Parathyroid adenoma (tissue), 2 donors: ENCODE results near the gene EXD3.

Experiments
- H2AFZ ChIP-seq: fragments of 300-600 bp; sonication (generic); one replicate; pipeline ENCODE4 v1.7.0; 2017; ENCODE audit warnings: antibody characterized with exemption, mild to moderate bottlenecking
- H3K27ac ChIP-seq: fragments of 300-600 bp; sonication (generic); one replicate; pipeline ENCODE4 v1.7.0; 2017
- H3K27me3 ChIP-seq: fragments of 300-600 bp; sonication (generic); one replicate; pipeline ENCODE4 v1.7.0; 2017; ENCODE audit warnings: low read length; ENCODE audit not compliant: control insufficient read depth, insufficient read depth
- H3K36me3 ChIP-seq: fragments of 300-600 bp; sonication (generic); one replicate; pipeline ENCODE4 v1.7.0; 2017; ENCODE audit warnings: low read length; ENCODE audit not compliant: control insufficient read depth, insufficient read depth
- H3K4me1 ChIP-seq: fragments of 300-600 bp; sonication (generic); one replicate; pipeline ENCODE4 v1.7.0; 2017; ENCODE audit warnings: control low read depth
- H3K4me2 ChIP-seq: fragments of 300-600 bp; sonication (generic); one replicate; pipeline ENCODE4 v1.7.0; 2017; ENCODE audit warnings: low read length
- H3K4me3 ChIP-seq: fragments of 300-600 bp; sonication (generic); one replicate; pipeline ENCODE4 v1.7.0; 2017; ENCODE audit warnings: low read depth, low read length
- H3K79me2 ChIP-seq: fragments of 300-600 bp; sonication (generic); one replicate; pipeline ENCODE4 v1.7.0; 2017; ENCODE audit warnings: control low read depth
- H3K9ac ChIP-seq: fragments of 300-600 bp; sonication (generic); one replicate; pipeline ENCODE4 v1.7.0; 2017; ENCODE audit warnings: mild to moderate bottlenecking
- H3K9me3 ChIP-seq: fragments of 300-600 bp; sonication (generic); one replicate; pipeline ENCODE4 v1.7.0; 2017; ENCODE audit warnings: low read length; ENCODE audit not compliant: control insufficient read depth
- TF ChIP-seq, protein P1 (sequence below): fragments of 300-600 bp; sonication (generic); IDR thresholded peaks from one replicate; pipeline ENCODE4 v1.7.0; 2017; ENCODE audit warnings: antibody characterized with exemption, mild to moderate bottlenecking
- donor health status: primary hyperparathyroidism.

EXD3 gene

DNA sequence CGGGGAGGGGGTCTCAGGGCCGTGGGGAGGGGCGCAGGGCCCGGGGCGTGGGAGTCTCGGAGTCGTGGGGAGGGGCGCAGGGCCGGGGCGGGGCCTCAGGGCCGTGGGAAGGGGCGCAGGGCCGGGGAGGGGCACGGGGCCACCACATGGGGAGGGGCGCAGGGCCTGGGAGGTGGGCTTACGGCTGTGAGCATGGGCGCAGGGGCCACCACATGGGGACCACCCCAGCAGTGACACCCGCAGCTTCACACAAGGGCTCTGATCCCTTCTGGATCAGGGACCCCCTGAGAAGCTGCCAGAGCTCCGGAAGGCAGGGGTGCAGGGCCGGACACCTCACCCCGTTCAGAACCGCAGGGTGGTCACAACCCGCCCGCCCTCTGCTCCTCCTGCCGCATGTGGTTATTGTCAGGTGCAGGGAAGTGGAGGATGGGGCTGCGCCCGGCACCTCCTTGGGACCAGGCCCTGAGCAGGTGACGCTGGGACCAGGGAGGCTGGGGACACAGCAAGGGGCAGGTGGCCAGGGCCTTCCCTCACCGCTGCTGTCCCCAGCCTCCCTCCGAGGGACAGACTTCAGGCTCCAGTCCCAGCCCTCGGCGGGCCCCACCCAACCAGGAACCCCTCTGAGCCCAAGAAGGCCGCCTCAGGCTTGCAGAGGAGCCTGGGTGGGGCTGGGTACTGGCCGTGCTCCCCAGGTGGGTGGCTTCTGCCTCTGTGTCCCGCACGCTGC is 53.7 kb downstream of the EXD3 start:
- Histone ChIP-seq H3K4me1 (no peaks in the 10 kb centered on the region), H3K79me2 (no peaks in the 10 kb centered on the region), H3K9ac (no peak overlapping the region), H3K27me3 (no peaks in the 10 kb centered on the region), H3K4me2 (no peak overlapping the region), H3K27ac (no peak overlapping the region), H2AFZ (no peak overlapping the region), H3K36me3 (no peaks in the 10 kb centered on the region), H3K4me3 (no peak overlapping the region), H3K9me3 (no peaks in the 10 kb centered on the region)
- TF ChIP-seq, protein P1, sequence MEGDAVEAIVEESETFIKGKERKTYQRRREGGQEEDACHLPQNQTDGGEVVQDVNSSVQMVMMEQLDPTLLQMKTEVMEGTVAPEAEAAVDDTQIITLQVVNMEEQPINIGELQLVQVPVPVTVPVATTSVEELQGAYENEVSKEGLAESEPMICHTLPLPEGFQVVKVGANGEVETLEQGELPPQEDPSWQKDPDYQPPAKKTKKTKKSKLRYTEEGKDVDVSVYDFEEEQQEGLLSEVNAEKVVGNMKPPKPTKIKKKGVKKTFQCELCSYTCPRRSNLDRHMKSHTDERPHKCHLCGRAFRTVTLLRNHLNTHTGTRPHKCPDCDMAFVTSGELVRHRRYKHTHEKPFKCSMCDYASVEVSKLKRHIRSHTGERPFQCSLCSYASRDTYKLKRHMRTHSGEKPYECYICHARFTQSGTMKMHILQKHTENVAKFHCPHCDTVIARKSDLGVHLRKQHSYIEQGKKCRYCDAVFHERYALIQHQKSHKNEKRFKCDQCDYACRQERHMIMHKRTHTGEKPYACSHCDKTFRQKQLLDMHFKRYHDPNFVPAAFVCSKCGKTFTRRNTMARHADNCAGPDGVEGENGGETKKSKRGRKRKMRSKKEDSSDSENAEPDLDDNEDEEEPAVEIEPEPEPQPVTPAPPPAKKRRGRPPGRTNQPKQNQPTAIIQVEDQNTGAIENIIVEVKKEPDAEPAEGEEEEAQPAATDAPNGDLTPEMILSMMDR, result no peak

DNA sequence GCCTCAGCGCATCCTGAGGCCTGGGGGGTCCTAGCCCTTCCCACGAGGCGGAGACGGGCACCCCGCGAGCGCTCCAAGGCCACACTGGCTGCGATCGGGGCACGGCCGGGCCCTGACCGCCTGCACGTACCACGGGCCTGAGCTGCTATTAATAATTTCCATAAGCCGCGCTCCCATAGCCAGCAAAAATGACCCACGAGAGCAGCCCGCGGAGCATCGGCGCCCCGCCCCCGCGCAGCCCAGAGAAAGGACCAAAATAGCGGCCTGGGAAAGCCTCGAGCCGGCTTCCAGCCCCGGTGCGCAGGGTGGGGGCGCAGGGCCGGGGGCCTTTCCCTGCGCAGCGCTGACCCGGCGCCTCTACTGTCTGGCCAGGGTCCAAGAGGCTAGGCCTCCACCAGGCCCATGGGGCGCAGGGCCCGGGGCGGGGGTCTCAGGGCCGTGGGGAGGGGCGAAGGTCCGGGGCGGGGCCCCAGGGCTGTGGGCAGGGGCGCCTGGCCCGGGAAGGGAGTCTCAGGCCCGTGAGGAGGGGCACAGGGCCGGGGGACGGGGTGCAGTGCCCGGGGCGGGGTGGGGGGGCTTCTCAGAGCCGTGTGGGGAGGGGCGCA is 54.4 kb downstream of the EXD3 start:
- no peaks in the 10 kb centered on the region for H3K79me2 ChIP-seq
- H3K9ac ChIP-seq, result no peak overlapping the region
- H3K4me3 ChIP-seq, result no peak overlapping the region
- TF ChIP-seq, protein P1, result no peak
- H3K27me3 ChIP-seq, result no peaks in the 10 kb centered on the region
- no peaks in the 10 kb centered on the region for H3K36me3 ChIP-seq
- H3K27ac ChIP-seq, result no peak overlapping the region
- no peaks in the 10 kb centered on the region for H3K9me3 ChIP-seq
- H3K4me1 ChIP-seq, result no peaks in the 10 kb centered on the region
- no peak overlapping the region for H2AFZ ChIP-seq
- no peak overlapping the region for H3K4me2 ChIP-seq

DNA sequence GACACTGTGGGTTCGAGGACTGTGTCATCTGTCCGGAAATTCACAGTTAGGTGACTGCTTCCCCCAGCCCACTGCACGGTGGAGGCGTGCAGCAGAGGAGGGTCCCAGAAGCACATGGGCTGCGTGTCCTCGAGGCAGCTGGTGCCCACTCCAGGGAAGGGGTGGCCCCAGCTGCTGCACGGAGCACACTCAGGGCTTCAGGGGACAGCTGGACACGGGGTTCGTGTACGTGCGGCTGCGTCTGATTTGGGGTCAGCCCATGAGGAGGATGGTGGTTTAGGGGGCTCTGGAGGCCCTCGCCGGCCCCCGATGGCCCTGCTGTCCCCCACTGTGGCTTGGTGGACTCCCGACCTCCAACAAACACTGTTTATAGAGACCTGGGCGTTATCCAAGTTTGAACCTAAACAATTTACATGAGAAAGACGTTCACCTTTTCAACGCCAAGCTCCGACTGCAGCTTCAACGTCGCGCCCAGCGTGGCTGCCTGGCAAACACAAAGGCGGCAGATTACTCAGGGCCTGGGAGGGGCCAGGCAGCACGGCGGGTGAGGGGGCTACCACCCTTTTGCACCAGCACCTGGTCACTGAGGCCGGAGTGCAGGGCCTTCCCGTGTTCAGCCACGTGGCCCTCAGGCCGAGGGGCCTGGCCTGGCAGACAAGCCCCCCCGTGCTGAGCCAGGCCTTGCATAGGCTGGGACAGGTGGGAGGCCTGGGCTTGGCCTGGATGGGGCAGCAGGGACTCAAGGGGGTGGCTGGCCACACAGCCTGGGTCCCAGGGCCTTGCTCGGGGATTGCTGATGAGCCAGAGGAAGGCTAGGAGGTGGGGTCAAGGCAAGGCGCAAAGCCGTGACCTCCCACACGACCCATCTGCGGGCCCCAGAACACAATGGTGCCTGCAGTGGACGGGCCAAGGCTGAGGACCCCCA is 55.2 kb downstream of the EXD3 start:
- H3K4me3 ChIP-seq, result no peak overlapping the region
- no peaks in the 10 kb centered on the region for H3K36me3 ChIP-seq
- no peaks in the 10 kb centered on the region for H3K4me1 ChIP-seq
- TF ChIP-seq, protein P1, result no peak
- no peak overlapping the region for H3K4me2 ChIP-seq
- H3K27ac ChIP-seq, result no peak overlapping the region
- no peak overlapping the region for H2AFZ ChIP-seq
- H3K27me3 ChIP-seq, result no peaks in the 10 kb centered on the region
- H3K79me2 ChIP-seq, result no peaks in the 10 kb centered on the region
- H3K9me3 ChIP-seq, result no peaks in the 10 kb centered on the region
- H3K9ac ChIP-seq, result no peak overlapping the region

DNA sequence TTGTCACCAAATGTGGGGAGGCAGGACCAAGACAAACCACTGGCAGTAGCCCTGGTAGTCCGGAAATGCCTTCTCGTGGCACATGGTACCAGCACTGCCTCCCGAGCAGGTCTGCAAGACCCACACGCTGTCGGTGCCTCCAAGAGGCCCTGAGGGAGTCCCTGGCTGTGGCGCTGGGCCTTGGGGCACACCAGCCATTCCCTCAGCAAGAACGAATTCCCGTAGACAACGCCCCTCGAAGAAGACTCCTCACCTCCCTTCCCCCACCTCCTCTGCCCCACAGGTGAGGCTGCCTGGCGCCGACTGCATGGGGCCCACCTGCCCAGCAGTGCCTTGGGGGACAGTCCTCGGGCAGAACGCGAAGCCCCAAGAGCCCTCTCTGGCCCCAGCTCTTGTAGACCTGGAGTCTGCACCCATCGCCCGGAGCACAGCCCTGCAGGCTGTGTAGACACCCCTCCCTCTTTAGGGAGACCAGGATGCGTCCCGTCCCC is 56.0 kb downstream of the EXD3 start:
- H2AFZ ChIP-seq, result no peak overlapping the region
- TF ChIP-seq, protein P1, result no peak
- H3K4me1 ChIP-seq, result no peaks in the 10 kb centered on the region

More for the DNA sequence above, 56.0 kb downstream of the EXD3 start:
- Histone ChIP-seq H3K4me3 (no peak overlapping the region), H3K79me2 (no peaks in the 10 kb centered on the region), H3K9me3 (no peaks in the 10 kb centered on the region), H3K27me3 (no peaks in the 10 kb centered on the region), H3K27ac (no peak overlapping the region), H3K4me2 (no peak overlapping the region), H3K36me3 (no peaks in the 10 kb centered on the region), H3K9ac (no peak overlapping the region)
